HPDE6-E6E7 (cell line): ENCODE results near the gene SH3RF1.
A peak's percentile ranks its signal among the peaks of the same experiment; 100 is the strongest.

Experiments used
- DNase-seq: peaks from one replicate; pipeline ENCODE4 v3.0.0; 2011; ENCODE audit warnings: missing footprints; ENCODE audit errors: extremely low spot score

SH3RF1 gene

DNA sequence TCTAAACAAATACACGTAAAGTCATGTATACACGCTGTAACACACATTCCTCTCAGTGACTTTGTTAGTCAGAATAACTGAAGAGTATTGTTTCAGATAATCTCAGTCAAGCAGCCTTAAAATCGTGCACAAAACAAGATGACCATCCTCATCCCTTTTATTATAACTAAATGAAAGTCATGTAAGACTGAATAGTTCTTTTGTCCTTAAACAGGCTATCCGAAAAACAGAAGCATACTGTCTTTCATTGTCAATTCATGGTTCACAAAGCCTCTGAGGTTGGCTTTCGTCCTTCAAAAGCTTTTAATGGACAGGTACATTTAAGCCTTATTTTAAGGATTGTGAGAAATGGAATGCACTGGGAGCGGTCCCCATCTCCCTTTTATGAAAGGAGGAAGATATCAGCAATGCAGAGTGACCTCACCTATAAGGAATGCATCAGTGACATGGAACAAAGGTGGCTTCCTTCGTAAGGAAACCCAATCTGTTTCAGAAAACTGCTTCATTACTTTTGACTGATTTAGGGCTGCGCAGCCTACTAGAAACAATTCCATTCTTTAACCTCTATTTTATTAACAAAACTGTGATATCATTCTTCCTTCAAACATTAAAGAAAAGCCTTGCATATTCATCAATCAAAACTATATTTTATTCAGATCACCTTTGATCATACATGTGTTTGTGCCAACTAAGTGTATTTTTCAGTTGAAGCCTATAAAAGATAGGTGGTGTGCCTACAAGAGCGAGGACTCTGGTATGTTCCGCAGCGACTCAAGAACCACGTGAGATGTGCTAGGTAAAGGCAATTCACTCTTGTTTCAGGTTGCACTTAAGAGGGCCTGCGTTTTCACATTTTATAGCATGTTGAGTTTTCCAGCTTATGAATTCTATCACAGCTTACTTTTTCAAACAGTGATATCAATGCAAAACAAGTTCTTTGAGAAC lies 19.2 kb downstream of the SH3RF1 start:
- no peak for DNase-seq

DNA sequence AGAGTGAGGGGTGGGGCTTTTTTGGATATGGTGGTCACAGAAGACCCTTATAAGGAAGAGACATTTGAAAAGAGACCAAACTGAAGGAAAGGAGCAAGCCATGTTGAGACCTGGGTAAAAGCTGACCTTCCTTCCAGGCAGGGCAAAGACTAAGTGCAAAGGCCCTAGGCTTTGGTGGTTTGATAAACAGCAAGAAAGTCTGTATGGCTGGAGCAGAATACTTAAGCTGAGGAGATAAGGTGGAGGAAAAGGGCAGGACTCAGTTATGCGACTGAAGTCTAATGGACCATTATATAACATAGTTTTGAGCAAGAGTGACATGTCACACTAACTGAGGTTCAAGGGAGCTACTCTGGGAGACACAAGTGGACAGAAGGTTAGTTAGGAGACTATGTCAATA lies 20.0 kb downstream of the SH3RF1 start:
- no peak for DNase-seq

DNA sequence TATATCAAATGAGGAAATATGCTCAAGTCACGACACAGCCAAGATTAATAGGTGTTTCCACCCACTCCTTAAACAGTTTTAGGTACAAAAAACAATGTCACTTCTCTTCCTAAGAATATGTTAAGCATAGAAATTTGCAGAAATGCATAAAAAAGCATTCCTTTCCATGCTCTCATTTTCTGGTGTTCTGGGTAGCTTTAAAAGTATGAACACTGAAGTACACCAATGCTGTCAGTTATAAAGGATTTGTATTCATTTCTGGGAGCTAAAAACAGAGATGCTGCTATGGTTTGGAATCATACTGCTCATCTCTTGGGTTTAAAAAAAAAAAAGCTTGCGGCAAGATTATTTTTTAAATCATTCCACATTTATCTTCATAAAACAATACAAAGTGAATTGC lies 20.8 kb downstream of the SH3RF1 start:
- DNase-seq = no peak

- no peak for DNase-seq
These were observed 21.4 kb downstream of the SH3RF1 start for GRCh38 chr4:169249214-169249973.

GRCh38 chr4:169248645-169249044 lies 22.1 kb downstream of the SH3RF1 start:
- no peak for DNase-seq

- no peak for DNase-seq
These were observed 23.8 kb downstream of the SH3RF1 start for GRCh38 chr4:169246957-169247396.

- no peak for DNase-seq
These were observed 24.5 kb downstream of the SH3RF1 start for GRCh38 chr4:169246279-169246678.

- no peak for DNase-seq
These were observed 25.7 kb downstream of the SH3RF1 start for GRCh38 chr4:169245061-169245460.

- no peak for DNase-seq
These were observed 26.7 kb downstream of the SH3RF1 start for GRCh38 chr4:169243825-169244609.

- no peak for DNase-seq
These were observed 29.3 kb downstream of the SH3RF1 start for GRCh38 chr4:169241464-169241863.

- DNase-seq = no peak
These were observed 31.4 kb downstream of the SH3RF1 start for GRCh38 chr4:169239221-169239905.

DNA sequence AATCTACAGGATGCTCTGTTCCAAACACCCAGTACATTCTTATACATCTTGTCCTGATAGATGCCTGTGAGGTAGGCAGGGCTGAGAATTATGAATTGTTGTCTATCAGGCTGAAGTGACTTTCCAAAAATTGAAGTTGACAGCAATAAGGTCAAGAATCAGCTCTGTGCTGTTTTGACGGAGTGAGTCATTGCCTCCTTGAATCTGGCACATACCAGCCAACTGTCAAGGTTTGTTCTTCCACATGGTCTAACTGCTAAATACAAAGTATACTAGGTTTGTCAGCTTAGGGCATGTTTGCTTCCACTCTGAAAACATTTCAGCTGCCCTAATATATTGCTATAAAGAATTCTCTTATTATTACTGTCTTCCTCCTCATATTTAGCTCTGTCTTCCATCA lies 32.3 kb downstream of the SH3RF1 start:
- no peak for DNase-seq

- no peak for DNase-seq
These were observed 33.7 kb downstream of the SH3RF1 start for GRCh38 chr4:169236873-169237626.

GRCh38 chr4:169236078-169236477 lies 34.7 kb downstream of the SH3RF1 start:
- DNase-seq = no peak

DNA sequence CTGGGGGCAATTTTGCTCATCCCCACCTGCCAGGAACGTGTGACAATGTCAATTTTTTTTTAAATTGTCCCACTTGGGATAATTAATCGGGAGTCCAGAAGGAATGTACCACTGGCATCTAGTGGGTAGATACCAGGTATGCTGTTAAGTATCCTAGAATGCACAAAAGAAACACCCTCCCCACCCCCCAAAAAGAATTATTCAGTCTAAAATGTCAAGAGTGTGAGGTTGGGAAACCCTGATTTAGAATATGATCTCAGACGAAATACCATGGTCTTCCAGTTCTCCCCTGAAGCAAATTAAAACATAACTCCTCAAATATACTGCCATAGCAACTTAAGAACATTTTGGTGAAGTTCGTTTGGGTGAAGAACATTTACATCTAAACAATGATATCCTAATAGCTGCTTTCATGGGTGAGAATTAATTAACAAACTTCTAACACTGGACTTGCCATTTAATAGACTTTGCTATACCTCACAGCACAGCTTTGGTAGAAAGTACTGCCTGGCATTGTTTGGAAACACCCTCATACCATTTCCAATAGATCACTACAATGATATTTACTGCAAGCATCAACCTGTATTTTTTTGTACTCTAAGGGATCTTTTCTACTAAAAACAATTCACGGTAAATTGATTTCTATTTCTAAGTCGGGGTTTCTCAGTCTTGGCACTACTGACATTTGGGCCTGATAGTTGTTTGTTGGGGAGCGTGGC lies 36.5 kb downstream of the SH3RF1 start:
- DNase-seq = peak; percentile 33

DNA sequence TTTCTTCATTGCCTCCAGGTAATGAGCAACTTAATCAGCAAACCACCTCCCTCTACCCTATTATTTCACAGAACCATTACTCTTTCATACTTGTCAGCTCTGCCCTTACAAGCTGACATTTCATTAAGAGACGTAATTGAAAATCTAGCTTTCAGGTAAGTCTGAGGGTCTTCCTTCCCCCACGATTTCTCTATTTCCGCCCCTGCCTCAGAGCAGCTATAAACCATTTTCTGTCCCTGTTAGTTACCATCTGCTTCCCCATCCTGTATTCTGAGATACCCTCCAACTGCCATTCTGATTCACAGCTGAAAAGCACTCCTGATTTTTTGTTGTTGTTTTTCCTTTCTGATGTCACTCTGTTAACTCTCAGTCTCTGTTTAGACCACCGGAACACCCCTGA lies 37.1 kb downstream of the SH3RF1 start:
- no peak for DNase-seq

- peak; percentile 68 for DNase-seq
These were observed 39.0 kb downstream of the SH3RF1 start for GRCh38 chr4:169231647-169232262.

DNA sequence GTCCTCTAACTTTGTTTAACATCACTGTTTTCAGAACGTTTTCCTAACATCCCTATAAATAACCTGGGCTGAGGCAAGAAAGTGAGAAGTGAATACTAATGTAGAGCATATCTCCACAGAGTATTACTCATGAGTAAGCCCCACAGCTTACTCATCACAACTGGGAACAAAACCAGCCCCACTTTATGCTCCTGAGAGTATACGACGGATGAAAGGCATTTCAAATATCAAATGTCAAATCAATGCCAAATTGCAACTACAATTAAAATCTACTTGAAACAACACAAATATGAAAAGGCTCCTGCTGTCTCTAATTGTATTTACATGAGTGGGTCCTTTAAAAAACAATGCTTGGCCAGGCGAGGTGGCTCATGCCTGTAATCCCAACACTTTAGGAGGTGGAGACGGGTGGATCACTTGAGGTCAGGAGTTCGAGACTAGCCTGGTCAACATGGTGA lies 41.2 kb downstream of the SH3RF1 start:
- DNase-seq = peak; percentile 76

DNA sequence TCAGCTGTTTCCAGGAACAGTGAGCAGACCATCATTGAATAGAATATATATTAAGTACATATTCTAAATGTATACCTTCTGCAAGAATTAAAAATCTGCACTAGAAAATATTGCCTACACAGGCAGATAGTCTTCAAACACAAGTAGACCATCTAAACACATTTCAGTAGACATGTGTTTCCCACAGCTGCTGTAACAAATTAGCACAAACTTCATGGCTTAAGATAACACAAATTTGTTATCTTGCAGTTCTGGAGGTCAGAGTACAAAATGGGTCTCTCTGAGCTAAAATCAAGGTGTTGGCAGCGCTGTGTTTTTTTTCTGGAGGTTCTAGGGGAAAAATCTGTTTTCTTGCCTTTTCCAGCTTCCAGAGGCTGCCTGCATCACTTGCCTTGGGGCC lies 42.7 kb downstream of the SH3RF1 start:
- no peak for DNase-seq
